Panc1 (cell line): ENCODE measurements around the gene HBP1.

Experiments used
- POLR2AphosphoS5 ChIP-seq: IDR thresholded peaks from 2 replicates; pipeline ENCODE4 v1.6.1; 2012; ENCODE audit warnings: mild to moderate bottlenecking, low read depth, low read length, moderate library complexity
- TF ChIP-seq, protein P1 (sequence below): fragments of 450-650 bp; IDR thresholded peaks from 2 replicates; pipeline ENCODE4 v1.5.1; 2017; ENCODE audit warnings: mild to moderate bottlenecking

DNA sequence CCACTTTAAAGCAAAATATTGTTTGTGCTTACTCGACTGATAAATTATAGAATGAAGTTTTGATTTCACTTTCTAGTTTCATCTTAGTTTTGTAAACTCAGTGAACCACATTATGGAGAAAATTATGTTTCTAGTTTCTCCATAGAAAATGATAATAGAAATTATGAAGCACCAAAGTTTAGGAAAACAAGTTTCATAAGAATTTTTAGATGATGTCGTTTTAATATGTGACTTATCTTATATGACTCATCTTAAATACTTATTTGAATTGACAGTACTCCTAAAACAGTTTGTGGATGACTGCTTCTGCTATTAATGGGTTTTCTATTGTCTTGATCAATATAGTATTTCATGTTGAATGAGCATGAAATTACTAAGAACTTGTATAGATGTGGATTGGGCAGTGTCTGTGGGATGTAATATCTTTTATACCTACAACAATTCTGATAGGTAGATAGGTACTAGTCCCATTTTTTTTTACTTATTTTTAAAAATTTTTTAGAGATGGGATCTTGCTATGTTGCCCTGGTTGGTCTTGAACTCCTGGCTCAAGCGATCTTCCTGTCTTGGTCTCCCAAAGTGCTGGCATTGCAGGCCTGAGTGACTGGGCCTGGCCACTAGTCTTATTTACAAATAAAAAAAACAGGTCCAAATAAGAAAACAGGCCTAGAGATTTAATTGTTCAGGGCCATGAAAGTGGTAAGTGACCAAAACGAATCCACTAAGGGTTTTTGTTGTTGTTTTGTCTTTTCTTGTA lies 3.7 kb downstream of the HBP1 start:
- TF ChIP-seq, protein P1, sequence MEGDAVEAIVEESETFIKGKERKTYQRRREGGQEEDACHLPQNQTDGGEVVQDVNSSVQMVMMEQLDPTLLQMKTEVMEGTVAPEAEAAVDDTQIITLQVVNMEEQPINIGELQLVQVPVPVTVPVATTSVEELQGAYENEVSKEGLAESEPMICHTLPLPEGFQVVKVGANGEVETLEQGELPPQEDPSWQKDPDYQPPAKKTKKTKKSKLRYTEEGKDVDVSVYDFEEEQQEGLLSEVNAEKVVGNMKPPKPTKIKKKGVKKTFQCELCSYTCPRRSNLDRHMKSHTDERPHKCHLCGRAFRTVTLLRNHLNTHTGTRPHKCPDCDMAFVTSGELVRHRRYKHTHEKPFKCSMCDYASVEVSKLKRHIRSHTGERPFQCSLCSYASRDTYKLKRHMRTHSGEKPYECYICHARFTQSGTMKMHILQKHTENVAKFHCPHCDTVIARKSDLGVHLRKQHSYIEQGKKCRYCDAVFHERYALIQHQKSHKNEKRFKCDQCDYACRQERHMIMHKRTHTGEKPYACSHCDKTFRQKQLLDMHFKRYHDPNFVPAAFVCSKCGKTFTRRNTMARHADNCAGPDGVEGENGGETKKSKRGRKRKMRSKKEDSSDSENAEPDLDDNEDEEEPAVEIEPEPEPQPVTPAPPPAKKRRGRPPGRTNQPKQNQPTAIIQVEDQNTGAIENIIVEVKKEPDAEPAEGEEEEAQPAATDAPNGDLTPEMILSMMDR = no peak
- TF ChIP-seq POLR2AphosphoS5 = no peak
